Kidney (tissue), 22 donors: ENCODE results near the gene HTR2B. TPM values are rescaled to one million over a fixed set of nuclear protein-coding genes. Genes with fewer than 3 reads are reported as not detected.

Source experiments
- DNase-seq, 5 donors: peaks; one replicate each; pipeline ENCODE4 v3.0.0-alpha.2; 2013 to 2020
- FAIRE-seq: peaks from 2 replicates; lab custom pipeline; 2012; peaks lifted over from hg19 to GRCh38; lab: Jason Lieb, UNC
- H3K27ac ChIP-seq, 2 donors: one replicate each; pipeline ENCODE4 v1.7.0; 2013; ENCODE audit warnings: low read depth in 2 of 2, low read length in 2 of 2, inconsistent platforms in 1 of 2
- H3K27me3 ChIP-seq: one replicate; pipeline ENCODE4 v1.7.1; 2013; ENCODE audit warnings: low read length, inconsistent platforms; ENCODE audit not compliant: control insufficient read depth, insufficient read depth
- H3K36me3 ChIP-seq, 3 donors: one replicate each; pipeline versions ENCODE4 v1.7.0 to v1.7.1; 2013; ENCODE audit warnings: low read length in 3 of 3, control low read depth in 1 of 3, inconsistent platforms in 1 of 3; ENCODE audit not compliant: insufficient read depth in 3 of 3, control insufficient read depth in 2 of 3
- H3K4me1 ChIP-seq, 3 donors: one replicate each; pipeline versions ENCODE4 v1.7.0 to v1.7.1; 2013; ENCODE audit warnings: low read length in 3 of 3, inconsistent platforms in 1 of 3, low read depth in 1 of 3; ENCODE audit not compliant: control insufficient read depth in 2 of 3, insufficient read depth in 2 of 3
- H3K4me3 ChIP-seq, 3 donors: one replicate each; pipeline versions ENCODE4 v1.7.0 to v1.8.1; 2013; ENCODE audit warnings: low read length in 3 of 3, control low read depth in 1 of 3, inconsistent platforms in 1 of 3
- H3K9ac ChIP-seq, 3 donors: one replicate each; pipeline versions ENCODE4 v1.7.0 to v1.7.1; 2013; ENCODE audit warnings: low read length in 3 of 3, control low read depth in 1 of 3, inconsistent platforms in 1 of 3
- H3K9me3 ChIP-seq, 3 donors: one replicate each; pipeline versions ENCODE4 v1.7.0 to v1.7.1; 2013; ENCODE audit warnings: low read length in 3 of 3, control low read depth in 1 of 3, inconsistent platforms in 1 of 3; ENCODE audit not compliant: control insufficient read depth in 2 of 3, insufficient read depth in 1 of 3
- CTCF ChIP-seq: IDR thresholded peaks from 3 replicates; pipeline ENCODE4 v1.5.1; 2012; ENCODE audit warnings: mild to moderate bottlenecking, moderate library complexity, borderline replicate concordance; ENCODE audit not compliant: insufficient read depth; ENCODE audit errors: extremely low read depth
- intact Hi-C: fragments of 100-400 bp; cut with DNase I; formaldehyde crosslinking; loops from one replicate; pipeline ENCODE4 v1.11.1; 2022
- long read RNA-seq, 10 donors: library from polyadenylated mRNA in 1 of 10; unstranded in 1 of 10; transcript quantifications; one replicate each; pipeline ENCODE4 v2.0.0 and lab custom pipeline, GENCODE V29; 2021 to 2026
- polyA plus RNA-seq: library from polyadenylated mRNA; stranded (reverse); fragments of 350-450 nt; fragmentation: Illumina TruSeq; extraction: RNeasy Lipid Tissue Mini Kit (QIAGEN cat#74804); gene quantifications from one replicate; pipeline ENCODE4 v1.2.3, GENCODE V29; 2014; ENCODE audit warnings: low read depth, low replicate concordance; ENCODE audit not compliant: insufficient read depth
- total RNA-seq: library from RNA; stranded (reverse); fragmentation: NEBNext Ultra II Directional; extraction: Animal tissue kit (Norgen Biotek cat#: 25700); gene quantifications from one replicate; pipeline ENCODE4 v1.2.1, GENCODE V29; 2021
- donor health status: control.
- donor health status: control.
- donor health status: control.
- donor health status: control.
- donor health status: control.
- donor health status: DM: yes; HTN: yes; CAD: no.
- donor health status: Normal renal cell carcinoma (clear cell type).

HTR2B gene
- 3.0 TPM for total RNA-seq
- polyA plus RNA-seq = 2.0 TPM
- long read RNA-seq, donor 1, partial matches to known transcripts = 183 of 187 reads
- long read RNA-seq, donor 1, other reads (novel, unspliced or antisense) = 0 of 187 reads
- long read RNA-seq, donor 2, partial matches to known transcripts = 9 of 11 reads
- long read RNA-seq, donor 2, other reads (novel, unspliced or antisense) = 0 of 11 reads
- long read RNA-seq, donor 3, partial matches to known transcripts = 0 of 2 reads
- long read RNA-seq, donor 3, other reads (novel, unspliced or antisense) = 0 of 2 reads
- long read RNA-seq, donor 4, partial matches to known transcripts = 0 of 3 reads
- long read RNA-seq, donor 4, other reads (novel, unspliced or antisense) = 0 of 3 reads
- long read RNA-seq, donor 5 = 0 reads
- long read RNA-seq, donor 6, transcript HTR2B-201 (4 exons, 2,246 nt) = major isoform, 8 of 18 reads
- long read RNA-seq, donor 6, partial matches to known transcripts = 10 of 18 reads
- long read RNA-seq, donor 6, other reads (novel, unspliced or antisense) = 0 of 18 reads
- long read RNA-seq, donor 7 = 0 reads
- long read RNA-seq, donor 8, partial matches to known transcripts = 145 of 149 reads
- long read RNA-seq, donor 8, other reads (novel, unspliced or antisense) = 0 of 149 reads
- long read RNA-seq, donor 9, partial matches to known transcripts = 0 of 1 reads
- long read RNA-seq, donor 9, other reads (novel, unspliced or antisense) = 0 of 1 reads
- long read RNA-seq, donor 10, partial matches to known transcripts = 192 of 192 reads
- long read RNA-seq, donor 10, other reads (novel, unspliced or antisense) = 0 of 192 reads

GRCh38 chr2:231124838-231125568, at the start of gene HTR2B:
Gene HTR2B, minus strand, starts transcription at chr2:231125042. Its CDS starts 1,278 bp downstream, at chr2:231123764.
- Histone ChIP-seq H3K4me1 (peaks cover 0 to 2% (median 2%) of the 10 kb centered on the region in 3 donors), H3K4me3 (peak within 1 kb of the TSS; percentile 19 to 87 (median 39)), H3K27ac (peak within 1 kb of the TSS; percentile 28 to 49), H3K27me3 (no peaks in the 10 kb centered on the region), H3K36me3 (no peaks in the 10 kb centered on the region), H3K9ac (peak within 1 kb of the TSS in 1 of 3 donors; percentile 62), H3K9me3 (no peaks in the 10 kb centered on the region)
- intact Hi-C loops = no loop called here
- TF ChIP-seq CTCF = no peak
- DNase-seq = peak in 2 of 5 donors; percentile 86 to 92
- FAIRE-seq = peak; percentile 32

GRCh38 chr2:231174211-231174651, 49.4 kb upstream of the HTR2B start:
- H3K27me3 ChIP-seq = no peaks in the 10 kb centered on the region
- H3K27ac ChIP-seq = no peak overlapping the region

GRCh38 chr2:231172025-231172424, 47.2 kb upstream of the HTR2B start:
- Histone ChIP-seq H3K9ac (no peak overlapping the region), H3K27ac (no peak overlapping the region), H3K36me3 (peaks cover 6 to 26% (median 15%) of the 10 kb centered on the region in 3 donors), H3K27me3 (no peaks in the 10 kb centered on the region), H3K4me1 (no peaks in the 10 kb centered on the region), H3K9me3 (no peaks in the 10 kb centered on the region), H3K4me3 (no peak overlapping the region)
- DNase-seq (no peak), FAIRE-seq (no peak)
- intact Hi-C loops = no loop called here
- no peak for TF ChIP-seq CTCF

More at GRCh38 chr2:231174211-231174651, 49.4 kb upstream of the HTR2B start:
- Histone ChIP-seq H3K4me1 (no peaks in the 10 kb centered on the region), H3K9ac (no peak overlapping the region), H3K9me3 (no peaks in the 10 kb centered on the region), H3K4me3 (no peak overlapping the region), H3K36me3 (peaks cover 5 to 14% (median 10%) of the 10 kb centered on the region in 3 donors)
- FAIRE-seq (no peak), DNase-seq (no peak)
- no peak for TF ChIP-seq CTCF
- intact Hi-C loops = no loop called here
